Memory B cell (primary cell): ENCODE data around the gene ETFBKMT.
A peak's percentile ranks its signal among the peaks of the same experiment; 100 is the strongest.
"Not testable (repeated sequence)": the region's sequence is repeated elsewhere in the genome, so short reads cannot be mapped to it uniquely, and the experiment has no call there.

Source experiments
- ATAC-seq: fragments of 150-1000 bp; cut with Tn5 transposase; 2 replicates; pipeline ENCODE4 v1.10.0; 2021; ENCODE audit warnings: low read depth, mild to moderate bottlenecking, moderate library complexity
- DNase-seq, 2 donors: peaks; one replicate each; pipeline ENCODE4 v3.0.0; 2022; ENCODE audit warnings: low spot score in 2 of 2
- H3K27ac Mint-ChIP-seq: one replicate; pipeline ENCODE4 v1.8.0; 2022; ENCODE audit warnings: mild to moderate bottlenecking, moderate library complexity, mixed read lengths
- H3K27me3 Mint-ChIP-seq: one replicate; pipeline ENCODE4 v1.8.0; 2022; ENCODE audit warnings: mixed read lengths
- H3K36me3 Mint-ChIP-seq: one replicate; pipeline ENCODE4 v1.8.0; 2022; ENCODE audit warnings: mild to moderate bottlenecking, mixed read lengths
- H3K4me1 Mint-ChIP-seq: one replicate; pipeline ENCODE4 v1.8.0; 2022; ENCODE audit warnings: mixed read lengths
- H3K4me3 Mint-ChIP-seq: one replicate; pipeline ENCODE4 v1.8.0; 2022; ENCODE audit warnings: mild to moderate bottlenecking, moderate library complexity, mixed read lengths
- H3K9me3 Mint-ChIP-seq: one replicate; pipeline ENCODE4 v1.8.0; 2022; ENCODE audit warnings: mixed read lengths

Gene ETFBKMT

GRCh38 chr12:31718542-31719198 lies 59.2 kb downstream of the ETFBKMT start:
- Mint-ChIP-seq H3K27ac (peak overlapping the region; percentile 36), H3K4me1 (peaks cover 45% of the 10 kb centered on the region), H3K4me3 (peak overlapping the region; percentile 29)

GRCh38 chr12:31722580-31722979 lies 63.1 kb downstream of the ETFBKMT start:
- ATAC-seq (no peak), DNase-seq (no peak)
- Mint-ChIP-seq H3K27me3 (no peaks in the 10 kb centered on the region), H3K36me3 (peaks cover 52% of the 10 kb centered on the region), H3K4me1 (peaks cover 51% of the 10 kb centered on the region), H3K9me3 (peaks cover 5% of the 10 kb centered on the region), H3K4me3 (peak overlapping the region; percentile 60), H3K27ac (peak overlapping the region; percentile 93)

More at GRCh38 chr12:31718542-31719198, 59.2 kb downstream of the ETFBKMT start:
- H3K36me3 Mint-ChIP-seq, result peaks cover 44% of the 10 kb centered on the region
- not testable (repeated sequence) for ATAC-seq, H3K27me3 Mint-ChIP-seq, H3K9me3 Mint-ChIP-seq, DNase-seq
